SJSA1 (cell line): ENCODE data around the gene TDRD12. TPM values are rescaled to one million over a fixed set of nuclear protein-coding genes. Genes with fewer than 3 reads are reported as not detected.
A peak's percentile ranks its signal among the peaks of the same experiment; 100 is the strongest.

Source experiments
- DNase-seq, 2 experiments: peaks; one replicate each; pipeline ENCODE4 v3.0.0-alpha.2; 2015 to 2020; ENCODE audit warnings: low spot score in 2 of 2, low read depth in 1 of 2
- H3K27ac ChIP-seq: fragments of 250-450 bp; sonication (Bioruptor Pico); 2 replicates; pipeline ENCODE4 v1.5.1; 2020; ENCODE audit warnings: mild to moderate bottlenecking, moderate library complexity
- H3K27me3 ChIP-seq: fragments of 250-450 bp; sonication (Bioruptor Pico); replicated peaks from 2 replicates; pipeline ENCODE4 v1.5.1; 2020; ENCODE audit warnings: mild to moderate bottlenecking, moderate library complexity
- H3K36me3 ChIP-seq: fragments of 250-450 bp; sonication (Bioruptor Pico); 2 replicates; pipeline ENCODE4 v1.5.1; 2020; ENCODE audit warnings: mild to moderate bottlenecking
- H3K4me1 ChIP-seq: fragments of 250-450 bp; sonication (Bioruptor Pico); replicated peaks from 2 replicates; pipeline ENCODE4 v1.6.1; 2021; ENCODE audit warnings: mild to moderate bottlenecking
- H3K4me3 ChIP-seq: fragments of 250-450 bp; sonication (Bioruptor Pico); 2 replicates; pipeline ENCODE4 v1.5.1; 2020; ENCODE audit warnings: mild to moderate bottlenecking
- H3K9me3 ChIP-seq: fragments of 250-450 bp; sonication (Bioruptor Pico); replicated peaks from 2 replicates; pipeline ENCODE4 v1.5.1; 2020; ENCODE audit warnings: mild to moderate bottlenecking
- total RNA-seq: library from RNA; depleted of rRNA; stranded (reverse); fragments of >200 nt; shearing (Covaris generic); gene quantifications from 2 replicates; pipeline ENCODE4 v1.2.3, GENCODE V29; 2014; rRNA removed

The TDRD12 gene, protein sequence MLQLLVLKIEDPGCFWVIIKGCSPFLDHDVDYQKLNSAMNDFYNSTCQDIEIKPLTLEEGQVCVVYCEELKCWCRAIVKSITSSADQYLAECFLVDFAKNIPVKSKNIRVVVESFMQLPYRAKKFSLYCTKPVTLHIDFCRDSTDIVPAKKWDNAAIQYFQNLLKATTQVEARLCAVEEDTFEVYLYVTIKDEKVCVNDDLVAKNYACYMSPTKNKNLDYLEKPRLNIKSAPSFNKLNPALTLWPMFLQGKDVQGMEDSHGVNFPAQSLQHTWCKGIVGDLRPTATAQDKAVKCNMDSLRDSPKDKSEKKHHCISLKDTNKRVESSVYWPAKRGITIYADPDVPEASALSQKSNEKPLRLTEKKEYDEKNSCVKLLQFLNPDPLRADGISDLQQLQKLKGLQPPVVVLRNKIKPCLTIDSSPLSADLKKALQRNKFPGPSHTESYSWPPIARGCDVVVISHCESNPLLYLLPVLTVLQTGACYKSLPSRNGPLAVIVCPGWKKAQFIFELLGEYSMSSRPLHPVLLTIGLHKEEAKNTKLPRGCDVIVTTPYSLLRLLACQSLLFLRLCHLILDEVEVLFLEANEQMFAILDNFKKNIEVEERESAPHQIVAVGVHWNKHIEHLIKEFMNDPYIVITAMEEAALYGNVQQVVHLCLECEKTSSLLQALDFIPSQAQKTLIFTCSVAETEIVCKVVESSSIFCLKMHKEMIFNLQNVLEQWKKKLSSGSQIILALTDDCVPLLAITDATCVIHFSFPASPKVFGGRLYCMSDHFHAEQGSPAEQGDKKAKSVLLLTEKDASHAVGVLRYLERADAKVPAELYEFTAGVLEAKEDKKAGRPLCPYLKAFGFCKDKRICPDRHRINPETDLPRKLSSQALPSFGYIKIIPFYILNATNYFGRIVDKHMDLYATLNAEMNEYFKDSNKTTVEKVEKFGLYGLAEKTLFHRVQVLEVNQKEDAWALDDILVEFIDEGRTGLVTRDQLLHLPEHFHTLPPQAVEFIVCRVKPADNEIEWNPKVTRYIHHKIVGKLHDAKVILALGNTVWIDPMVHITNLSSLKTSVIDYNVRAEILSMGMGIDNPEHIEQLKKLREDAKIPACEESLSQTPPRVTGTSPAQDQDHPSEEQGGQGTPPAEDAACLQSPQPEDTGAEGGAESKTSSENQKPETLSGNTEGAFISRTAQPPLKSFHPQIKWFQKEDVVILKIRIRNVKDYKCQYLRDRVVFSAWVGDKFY (N-terminal part only)
- total RNA-seq: 0.05 and 0.85 TPM in 2 replicates

DNA sequence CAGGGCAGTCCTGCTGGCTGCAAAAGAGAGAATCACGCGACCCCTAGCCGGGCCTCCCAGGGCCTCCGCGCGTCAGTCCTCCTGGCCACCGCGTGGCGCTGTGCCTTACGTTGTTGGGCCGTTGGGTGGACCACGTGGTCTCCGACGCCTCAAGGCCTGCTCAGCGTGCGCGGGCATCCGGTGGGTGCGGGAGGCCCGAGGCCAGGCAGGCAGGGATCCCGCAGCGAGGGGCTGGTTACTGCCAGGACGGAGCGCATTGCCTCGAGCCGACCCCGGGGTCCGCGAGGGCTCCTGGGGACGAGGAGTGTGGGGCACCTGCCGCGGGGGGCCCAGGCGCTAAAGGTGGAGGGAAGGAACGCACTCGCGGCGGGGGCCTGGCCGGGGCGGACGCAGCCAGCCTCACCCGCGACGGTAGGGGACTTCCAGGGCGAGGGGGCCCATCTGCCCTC is at the start of gene TDRD12:
TSS of gene TDRD12 (plus strand) at position 157 of the 449 bp plus-strand sequence. CDS start 306 bp downstream, outside the sequence.
- no peaks in the 10 kb centered on the region for H3K4me1 ChIP-seq
- no peak within 1 kb of the TSS for H3K27ac ChIP-seq
- no peaks in the 10 kb centered on the region for H3K9me3 ChIP-seq
- H3K27me3 ChIP-seq: no peaks in the 10 kb centered on the region; the same call in 1 of the 2 replicates
- H3K4me3 ChIP-seq: no peak within 1 kb of the TSS
- no peak for DNase-seq
- peaks cover 4% of the 10 kb centered on the region for H3K36me3 ChIP-seq

DNA sequence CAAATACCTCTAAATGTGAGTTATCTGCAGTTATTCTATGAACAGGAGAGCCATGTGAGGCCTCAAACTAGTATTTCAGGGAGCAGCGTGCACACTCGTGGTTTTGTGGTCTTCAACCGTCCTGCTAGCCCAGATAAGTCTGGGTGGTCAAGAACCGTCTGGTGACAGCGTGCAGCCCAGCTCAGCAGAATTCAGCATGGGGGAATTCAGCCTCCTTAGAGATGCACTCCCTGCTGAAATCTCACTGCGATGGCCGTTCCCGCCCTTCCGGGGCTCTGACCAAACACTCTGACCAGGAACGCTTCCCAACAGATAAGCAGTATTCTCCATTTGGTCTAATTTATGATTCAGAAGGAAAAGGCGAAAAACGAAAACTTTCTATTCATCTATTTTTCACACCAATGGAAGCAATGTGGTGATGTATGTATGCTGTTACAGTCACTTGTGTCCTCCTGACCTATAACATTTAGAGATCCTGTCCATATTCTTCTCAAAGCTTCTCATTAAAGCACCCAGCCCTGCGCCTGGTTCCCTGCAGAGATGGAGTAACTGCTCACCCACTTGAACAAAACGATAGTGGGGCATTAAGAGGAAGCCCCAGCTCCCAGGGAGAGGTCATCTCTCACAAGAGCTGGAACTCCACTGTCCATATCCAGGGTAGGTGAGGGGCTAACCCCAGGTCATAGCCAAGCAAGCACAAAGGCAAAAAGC is 47.5 kb upstream of the TDRD12 start:
- H3K27ac ChIP-seq: no peak overlapping the region
- no peak overlapping the region for H3K4me3 ChIP-seq
- peaks cover 13% of the 10 kb centered on the region for H3K36me3 ChIP-seq
- peaks cover 17% of the 10 kb centered on the region for H3K4me1 ChIP-seq
- DNase-seq: no peak
- H3K27me3 ChIP-seq: peaks cover 14% of the 10 kb centered on the region
- no peaks in the 10 kb centered on the region for H3K9me3 ChIP-seq

DNA sequence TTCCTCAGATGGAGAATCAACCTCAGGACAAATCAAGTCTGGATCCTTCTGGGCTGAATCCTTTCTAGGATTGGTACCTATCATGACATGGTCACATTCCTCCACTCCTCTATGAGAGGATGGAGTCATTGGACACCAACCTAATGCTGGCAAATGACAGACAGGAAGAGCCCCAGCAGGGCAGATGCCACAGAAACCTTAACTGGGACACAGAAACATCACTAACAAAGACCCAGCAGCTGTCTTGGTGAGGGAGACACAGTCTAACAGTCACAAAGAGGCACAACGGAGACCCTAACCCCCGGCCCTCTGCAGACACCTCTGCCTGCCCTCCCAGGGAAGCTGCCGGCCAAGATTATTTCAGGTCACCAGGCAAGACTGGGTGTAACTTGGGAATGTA is 46.7 kb upstream of the TDRD12 start:
- H3K27ac ChIP-seq: no peak overlapping the region
- H3K4me3 ChIP-seq: no peak overlapping the region
- DNase-seq: no peak
- peaks cover 22% of the 10 kb centered on the region for H3K27me3 ChIP-seq
- H3K9me3 ChIP-seq: no peaks in the 10 kb centered on the region
- H3K4me1 ChIP-seq: peaks cover 17% of the 10 kb centered on the region
- H3K36me3 ChIP-seq: peaks cover 10% of the 10 kb centered on the region; the same call in 1 of the 2 replicates

DNA sequence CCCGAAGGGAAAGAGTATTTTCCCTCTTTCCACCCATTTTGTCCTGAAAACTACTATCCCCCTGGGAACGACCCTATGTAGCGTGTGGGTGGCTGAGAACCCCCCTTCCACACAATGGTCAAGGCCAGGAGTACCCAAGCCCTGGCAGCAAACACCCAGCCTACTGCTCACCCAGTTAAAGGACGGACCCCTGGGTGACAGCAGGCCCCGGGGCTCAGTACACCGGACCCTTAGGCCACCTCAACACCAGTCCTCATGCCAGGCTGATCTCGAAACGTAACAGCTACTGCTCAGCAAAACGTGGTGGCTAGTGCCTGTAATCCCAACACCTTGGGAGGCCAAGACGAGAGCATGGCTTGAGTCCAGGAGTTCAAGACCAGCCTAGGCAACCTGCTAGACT is 46.0 kb upstream of the TDRD12 start:
- Histone ChIP-seq H3K36me3 (peaks cover 8% of the 10 kb centered on the region; the same call in 1 of the 2 replicates), H3K4me1 (peaks cover 17% of the 10 kb centered on the region), H3K4me3 (no peak overlapping the region), H3K9me3 (no peaks in the 10 kb centered on the region), H3K27me3 (peaks cover 23% of the 10 kb centered on the region), H3K27ac (no peak overlapping the region)
- no peak for DNase-seq

DNA sequence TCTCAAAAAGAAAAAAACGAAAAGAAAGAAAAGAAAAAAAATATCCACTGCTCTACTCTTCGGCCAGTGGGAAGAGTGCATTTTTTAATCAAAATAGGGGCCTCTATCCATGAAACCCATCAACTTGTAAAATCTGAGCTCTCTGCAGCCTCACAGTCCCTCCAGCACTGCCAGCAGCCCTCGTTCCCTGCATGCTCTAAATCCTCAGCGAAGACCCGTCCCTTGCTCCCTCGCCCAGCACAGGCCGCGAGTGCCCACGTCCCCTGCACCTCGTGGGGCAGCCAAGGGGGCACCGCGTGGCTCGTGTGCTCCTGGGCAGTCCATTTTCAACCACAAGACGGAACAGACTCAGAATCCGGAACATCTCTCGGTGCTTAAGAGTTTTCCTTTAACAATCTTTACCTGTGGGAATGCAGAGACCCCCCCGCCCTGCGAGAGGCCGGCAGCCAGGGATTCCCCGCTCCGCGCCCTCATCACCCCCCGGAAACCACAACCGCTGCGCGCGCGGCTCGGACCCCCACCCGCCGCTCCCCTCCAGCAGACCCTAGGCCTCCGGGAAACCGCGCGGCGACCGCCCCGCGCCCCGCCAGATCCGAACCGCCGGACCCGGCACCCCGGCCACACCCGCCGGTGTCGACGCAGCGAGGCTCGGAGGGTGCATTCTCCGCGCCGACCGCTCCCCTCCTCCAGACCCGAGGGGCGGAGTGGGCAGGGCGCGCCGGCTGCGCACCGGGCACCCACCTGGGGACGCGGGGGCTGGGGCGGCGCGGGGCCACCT is 45.2 kb upstream of the TDRD12 start:
- peaks cover 8% of the 10 kb centered on the region; the same call in 1 of the 2 replicates for H3K36me3 ChIP-seq
- H3K4me3 ChIP-seq: peak overlapping the region; percentile 91
- no peaks in the 10 kb centered on the region for H3K9me3 ChIP-seq
- peaks cover 23% of the 10 kb centered on the region for H3K27me3 ChIP-seq
- H3K4me1 ChIP-seq: peaks cover 17% of the 10 kb centered on the region
- DNase-seq: peak in 1 of 2 experiments; percentile 16
- no peak overlapping the region for H3K27ac ChIP-seq

DNA sequence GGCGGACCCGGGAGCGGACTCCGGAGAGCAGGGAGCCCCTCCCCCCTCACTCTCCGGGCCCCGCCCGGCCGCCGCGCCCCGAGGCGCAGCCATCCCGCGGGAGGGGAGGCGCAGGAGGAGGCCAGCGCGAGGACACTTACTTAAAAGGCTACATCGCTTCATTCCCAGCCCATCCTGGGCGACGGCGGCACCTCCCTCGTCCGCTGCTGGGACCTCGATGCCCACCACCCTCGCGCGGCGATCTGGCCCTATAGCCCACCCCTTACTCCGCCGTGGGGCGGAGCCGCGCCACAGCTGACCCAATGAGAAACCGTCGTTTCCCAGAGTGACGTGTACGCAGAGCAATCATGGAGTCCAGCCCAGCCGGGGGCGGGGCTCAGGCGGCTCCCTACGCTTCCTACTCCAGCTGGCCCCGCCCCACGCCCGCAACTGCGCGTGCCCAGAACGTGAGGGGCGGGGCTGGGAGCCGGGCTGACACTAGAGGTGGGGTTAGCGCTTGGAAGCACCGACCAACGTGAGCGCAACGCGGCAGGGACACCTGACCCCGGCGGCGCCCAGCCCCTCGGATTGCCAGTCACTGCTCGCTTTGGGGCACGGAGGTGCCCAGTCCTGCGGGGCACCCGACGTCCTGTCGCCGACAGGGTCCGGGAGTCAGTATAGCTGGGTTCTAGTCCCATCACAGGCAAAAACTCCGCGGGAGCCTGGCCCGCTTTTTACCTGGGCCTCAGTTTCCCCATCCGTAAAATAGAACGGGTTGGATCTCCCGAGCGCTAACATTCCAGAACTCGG is 44.4 kb upstream of the TDRD12 start, which contains the start of gene ANKRD27:
TSS of gene ANKRD27 (minus strand) at position 250 of the 789 bp plus-strand sequence. CDS start 16,165 bp downstream, outside the sequence.
- peak; percentile 98 for DNase-seq
- peaks cover 17% of the 10 kb centered on the region for H3K4me1 ChIP-seq
- H3K36me3 ChIP-seq: peaks cover 7% of the 10 kb centered on the region; the same call in 1 of the 2 replicates
- peaks cover 26% of the 10 kb centered on the region for H3K27me3 ChIP-seq
- no peaks in the 10 kb centered on the region for H3K9me3 ChIP-seq
- H3K4me3 ChIP-seq: peak within 1 kb of the TSS; percentile 91
- H3K27ac ChIP-seq: no peak within 1 kb of the TSS

DNA sequence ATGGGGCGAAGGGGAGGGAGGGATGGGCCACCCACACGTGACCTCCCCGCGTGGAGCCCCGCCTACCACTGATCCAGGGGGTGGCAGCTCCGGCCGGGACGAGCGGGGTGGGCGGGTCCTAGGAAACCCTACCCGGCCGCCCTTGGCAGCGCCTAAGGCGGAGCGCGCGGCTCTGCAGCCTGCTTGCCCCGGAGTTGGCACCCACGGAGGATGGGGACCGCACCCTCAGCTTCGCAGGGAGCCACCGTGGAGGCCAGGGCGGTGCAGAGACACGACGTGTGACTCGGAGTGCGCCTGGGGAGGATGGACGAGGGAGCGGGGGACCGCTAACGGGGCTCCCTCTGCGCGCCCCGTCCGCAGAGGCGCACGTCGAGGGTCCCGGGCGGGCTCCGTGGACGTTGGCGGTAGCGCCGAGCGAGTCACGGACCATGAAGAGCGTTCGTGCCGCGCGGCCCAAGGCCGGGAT is 43.8 kb upstream of the TDRD12 start, which contains the start of gene RGS9BP:
TSS of gene RGS9BP (plus strand) at position 129 of the 466 bp plus-strand sequence. CDS start 416 bp downstream, outside the sequence.
- no peaks in the 10 kb centered on the region for H3K9me3 ChIP-seq
- peaks cover 17% of the 10 kb centered on the region for H3K4me1 ChIP-seq
- peaks cover 26% of the 10 kb centered on the region for H3K27me3 ChIP-seq
- peak within 1 kb of the TSS; percentile 91 for H3K4me3 ChIP-seq
- no peak within 1 kb of the TSS for H3K27ac ChIP-seq
- DNase-seq: peak in 1 of 2 experiments; percentile 85
- H3K36me3 ChIP-seq: peaks cover 6% of the 10 kb centered on the region; the same call in 1 of the 2 replicates

DNA sequence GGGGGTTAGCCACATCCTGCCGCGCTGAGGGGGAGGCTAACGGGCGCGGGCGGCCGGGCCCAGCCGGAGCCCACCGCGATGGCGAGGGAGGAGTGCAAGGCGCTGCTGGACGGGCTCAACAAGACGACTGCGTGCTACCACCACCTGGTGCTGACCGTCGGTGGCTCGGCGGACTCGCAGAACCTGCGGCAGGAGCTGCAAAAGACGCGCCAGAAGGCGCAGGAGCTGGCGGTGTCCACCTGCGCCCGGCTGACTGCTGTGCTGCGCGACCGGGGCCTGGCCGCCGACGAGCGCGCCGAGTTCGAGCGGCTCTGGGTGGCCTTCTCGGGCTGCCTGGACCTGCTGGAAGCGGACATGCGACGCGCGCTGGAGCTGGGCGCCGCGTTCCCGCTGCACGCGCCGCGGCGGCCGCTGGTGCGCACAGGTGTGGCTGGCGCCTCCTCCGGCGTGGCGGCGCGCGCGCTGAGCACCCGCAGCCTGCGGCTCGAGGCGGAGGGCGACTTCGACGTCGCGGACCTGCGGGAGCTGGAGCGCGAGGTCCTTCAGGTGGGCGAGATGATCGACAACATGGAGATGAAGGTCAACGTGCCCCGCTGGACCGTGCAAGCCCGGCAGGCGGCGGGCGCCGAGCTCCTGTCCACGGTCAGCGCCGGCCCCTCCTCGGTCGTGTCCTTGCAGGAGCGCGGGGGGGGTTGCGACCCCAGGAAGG is 43.2 kb upstream of the TDRD12 start:
- H3K9me3 ChIP-seq: no peaks in the 10 kb centered on the region
- peaks cover 17% of the 10 kb centered on the region for H3K4me1 ChIP-seq
- no peak for DNase-seq
- peak overlapping the region; percentile 91 for H3K4me3 ChIP-seq
- H3K27ac ChIP-seq: no peak overlapping the region
- peaks cover 6% of the 10 kb centered on the region; the same call in 1 of the 2 replicates for H3K36me3 ChIP-seq
- peaks cover 26% of the 10 kb centered on the region for H3K27me3 ChIP-seq

DNA sequence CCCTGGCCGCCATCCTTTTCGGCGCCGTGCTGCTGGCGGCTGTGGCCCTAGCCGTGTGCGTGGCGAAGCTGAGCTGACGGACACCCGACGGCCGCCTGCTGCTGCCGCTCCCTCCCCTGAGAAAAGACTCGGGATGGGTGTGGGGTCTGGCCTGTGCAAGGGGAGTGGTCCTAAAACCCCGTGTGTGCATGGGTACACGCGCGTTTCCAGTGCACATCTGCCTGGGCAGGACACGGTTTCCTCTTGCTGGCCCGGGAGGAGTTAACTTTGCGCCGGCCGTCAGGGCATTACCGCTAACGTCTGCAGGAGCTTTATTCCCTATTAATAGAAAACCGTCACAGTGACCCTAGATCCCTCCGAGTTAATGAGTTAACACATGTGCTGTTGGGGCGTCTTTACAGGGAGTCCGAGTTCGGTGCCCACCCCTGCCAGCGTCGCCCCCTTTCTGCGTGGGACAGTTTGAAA is 42.6 kb upstream of the TDRD12 start:
- no peak overlapping the region for H3K4me3 ChIP-seq
- no peak overlapping the region for H3K27ac ChIP-seq
- H3K4me1 ChIP-seq: peaks cover 17% of the 10 kb centered on the region
- no peak for DNase-seq
- H3K36me3 ChIP-seq: peaks cover 6% of the 10 kb centered on the region; the same call in 1 of the 2 replicates
- peaks cover 26% of the 10 kb centered on the region for H3K27me3 ChIP-seq
- H3K9me3 ChIP-seq: no peaks in the 10 kb centered on the region

DNA sequence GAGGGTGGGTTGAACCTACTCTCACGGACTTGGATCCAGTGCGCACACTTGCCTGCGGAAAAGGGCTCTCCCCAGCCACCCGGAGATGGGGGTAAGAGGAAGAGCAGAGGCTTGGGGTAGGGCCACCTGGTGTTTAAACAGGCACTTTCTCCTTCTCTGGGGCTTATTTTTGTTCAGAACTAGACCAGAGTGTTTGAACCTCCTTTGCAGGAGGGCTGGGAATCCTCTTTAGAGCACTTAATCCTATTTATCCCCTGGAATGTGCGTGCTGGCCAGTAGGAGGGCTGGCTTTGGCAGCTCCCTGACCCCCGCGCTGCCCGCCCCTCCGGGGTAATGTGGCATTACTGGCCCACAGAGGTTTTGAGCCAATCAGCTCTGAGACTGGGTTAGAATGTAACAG is 41.9 kb upstream of the TDRD12 start:
- Histone ChIP-seq H3K9me3 (no peaks in the 10 kb centered on the region), H3K27ac (no peak overlapping the region), H3K36me3 (peaks cover 6% of the 10 kb centered on the region; the same call in 1 of the 2 replicates), H3K4me1 (peaks cover 17% of the 10 kb centered on the region), H3K4me3 (no peak overlapping the region), H3K27me3 (peaks cover 33% of the 10 kb centered on the region)
- no peak for DNase-seq

DNA sequence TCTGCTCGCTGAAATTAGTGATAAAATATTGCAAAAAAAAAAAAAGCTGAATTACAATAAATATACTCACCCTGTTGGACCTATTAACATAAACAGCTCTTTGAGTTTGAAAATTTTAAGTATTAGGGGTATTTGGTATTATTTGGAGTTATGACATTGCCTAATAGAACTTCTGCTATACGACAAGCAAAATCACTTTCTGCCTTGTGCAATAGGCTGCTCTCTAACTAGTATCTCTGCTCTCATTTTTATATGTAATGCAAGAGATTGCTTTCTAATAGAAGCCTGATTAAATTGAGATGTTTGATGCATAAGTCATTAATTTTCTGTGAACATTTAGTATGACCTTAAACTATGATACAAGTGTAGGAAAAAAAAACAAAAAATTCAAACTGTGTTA is 38.6 kb upstream of the TDRD12 start:
- Histone ChIP-seq H3K4me1 (peaks cover 6% of the 10 kb centered on the region), H3K36me3 (no peaks in the 10 kb centered on the region), H3K27ac (no peak overlapping the region), H3K27me3 (peaks cover 30% of the 10 kb centered on the region), H3K4me3 (no peak overlapping the region), H3K9me3 (no peaks in the 10 kb centered on the region)
- DNase-seq: no peak
